ENCODE results near the gene COX10. TPM values are rescaled to one million over a fixed set of nuclear protein-coding genes. Genes with fewer than 3 reads are reported as not detected.
"Not testable (repeated sequence)": the region's sequence is repeated elsewhere in the genome, so short reads cannot be mapped to it uniquely, and the experiment has no call there.

Gene COX10
- total RNA-seq, 2 donors from 2014 or later, result 8.7 to 26.5 TPM

- Histone ChIP-seq H3K36me3 (no peaks in the 10 kb centered on the region), H3K4me1 (ENCODE audit: control insufficient read depth in 1 of 2, low read depth in 2 of 2) (no peaks in the 10 kb centered on the region), H3K27me3 (replicated peaks; ENCODE audit: insufficient read depth) (no peaks in the 10 kb centered on the region), H3K9me3 (no peaks in the 10 kb centered on the region), H3K4me3 (no peak overlapping the region), H3K27ac (no peak overlapping the region)
- ATAC-seq (ENCODE audit: insufficient number of reproducible peaks, low FRiP score, low read depth) (no peak), DNase-seq (ENCODE audit: low spot score) (no peak)
- TF ChIP-seq CTCF (IDR thresholded peaks at IDR 0.05), result no peak
These were observed 145.0 kb downstream of the COX10 start for GRCh38 chr17:14214271-14214670.

GRCh38 chr17:14222611-14223010 lies 153.3 kb downstream of the COX10 start:
- Histone ChIP-seq H3K4me1 (ENCODE audit: control insufficient read depth in 1 of 2, low read depth in 2 of 2) (no peaks in the 10 kb centered on the region), H3K27ac (no peak overlapping the region), H3K27me3 (replicated peaks; ENCODE audit: insufficient read depth) (no peaks in the 10 kb centered on the region), H3K4me3 (no peak overlapping the region), H3K36me3 (no peaks in the 10 kb centered on the region), H3K9me3 (no peaks in the 10 kb centered on the region)
- TF ChIP-seq CTCF (IDR thresholded peaks at IDR 0.05), result no peak
- ATAC-seq (ENCODE audit: insufficient number of reproducible peaks, low FRiP score, low read depth) (no peak), DNase-seq (ENCODE audit: low spot score) (no peak)

- ATAC-seq (ENCODE audit: insufficient number of reproducible peaks, low FRiP score, low read depth), result no peak
- no peak for TF ChIP-seq CTCF (IDR thresholded peaks at IDR 0.05)
- no peak overlapping the region for H3K4me3 ChIP-seq
- no peaks in the 10 kb centered on the region for H3K27me3 ChIP-seq (replicated peaks; ENCODE audit: insufficient read depth)
- H3K4me1 ChIP-seq (ENCODE audit: control insufficient read depth in 1 of 2, low read depth in 2 of 2), result no peaks in the 10 kb centered on the region
- H3K36me3 ChIP-seq, result no peaks in the 10 kb centered on the region
- no peaks in the 10 kb centered on the region for H3K9me3 ChIP-seq
- no peak overlapping the region for H3K27ac ChIP-seq
- no peak for DNase-seq (ENCODE audit: low spot score)
These were observed 156.1 kb downstream of the COX10 start for GRCh38 chr17:14225254-14225980.

- H3K27ac ChIP-seq, result no peak overlapping the region
- H3K36me3 ChIP-seq, result no peaks in the 10 kb centered on the region
- no peak for DNase-seq (ENCODE audit: low spot score)
- H3K9me3 ChIP-seq, result no peaks in the 10 kb centered on the region
- no peaks in the 10 kb centered on the region for H3K27me3 ChIP-seq (replicated peaks; ENCODE audit: insufficient read depth)
- TF ChIP-seq CTCF (IDR thresholded peaks at IDR 0.05), result no peak
- ATAC-seq (ENCODE audit: insufficient number of reproducible peaks, low FRiP score, low read depth), result no peak
- H3K4me1 ChIP-seq (ENCODE audit: control insufficient read depth in 1 of 2, low read depth in 2 of 2), result no peaks in the 10 kb centered on the region
- H3K4me3 ChIP-seq, result no peak overlapping the region
These were observed 157.7 kb downstream of the COX10 start for GRCh38 chr17:14227052-14227451.

GRCh38 chr17:14228903-14229302 lies 159.6 kb downstream of the COX10 start:
- no peak for ATAC-seq (ENCODE audit: insufficient number of reproducible peaks, low FRiP score, low read depth)
- no peaks in the 10 kb centered on the region for H3K4me1 ChIP-seq (ENCODE audit: control insufficient read depth in 1 of 2, low read depth in 2 of 2)

GRCh38 chr17:14231187-14231586 lies 161.9 kb downstream of the COX10 start:
- H3K36me3 ChIP-seq; H3K27me3 ChIP-seq (replicated peaks; ENCODE audit: insufficient read depth); H3K4me3 ChIP-seq; ATAC-seq (ENCODE audit: insufficient number of reproducible peaks, low FRiP score, low read depth); H3K27ac ChIP-seq; DNase-seq (ENCODE audit: low spot score); H3K4me1 ChIP-seq (ENCODE audit: control insufficient read depth in 1 of 2, low read depth in 2 of 2); H3K9me3 ChIP-seq: not testable (repeated sequence)

More at GRCh38 chr17:14228903-14229302, 159.6 kb downstream of the COX10 start:
- Histone ChIP-seq H3K36me3 (no peaks in the 10 kb centered on the region), H3K27me3 (replicated peaks; ENCODE audit: insufficient read depth) (no peaks in the 10 kb centered on the region), H3K27ac (no peak overlapping the region), H3K4me3 (no peak overlapping the region), H3K9me3 (no peaks in the 10 kb centered on the region)
- no peak for DNase-seq (ENCODE audit: low spot score)
- no peak for TF ChIP-seq CTCF (IDR thresholded peaks at IDR 0.05)

- ATAC-seq (ENCODE audit: insufficient number of reproducible peaks, low FRiP score, low read depth); H3K4me1 ChIP-seq (ENCODE audit: control insufficient read depth in 1 of 2, low read depth in 2 of 2); H3K27me3 ChIP-seq (replicated peaks; ENCODE audit: insufficient read depth); H3K36me3 ChIP-seq; H3K9me3 ChIP-seq; DNase-seq (ENCODE audit: low spot score); H3K4me3 ChIP-seq; H3K27ac ChIP-seq: not testable (repeated sequence)
These were observed 165.7 kb downstream of the COX10 start for GRCh38 chr17:14235047-14235446.

- not testable (repeated sequence) for DNase-seq (ENCODE audit: low spot score); H3K4me3 ChIP-seq; H3K27me3 ChIP-seq (replicated peaks; ENCODE audit: insufficient read depth); H3K9me3 ChIP-seq; H3K4me1 ChIP-seq (ENCODE audit: control insufficient read depth in 1 of 2, low read depth in 2 of 2); H3K36me3 ChIP-seq; H3K27ac ChIP-seq; ATAC-seq (ENCODE audit: insufficient number of reproducible peaks, low FRiP score, low read depth)
These were observed 166.7 kb downstream of the COX10 start for GRCh38 chr17:14236032-14236431.
